ENCODE data around the gene KRTAP2-1. TPM values are rescaled to one million over a fixed set of nuclear protein-coding genes. Genes with fewer than 3 reads are reported as not detected.
"Not testable (repeated sequence)": the region's sequence is repeated elsewhere in the genome, so short reads cannot be mapped to it uniquely, and the experiment has no call there.

Gene KRTAP2-1
- total RNA-seq, 1 experiment from 2014 or later, result not detected

- not testable (repeated sequence) for DNase-seq (ENCODE audit: extremely low read depth, low read depth)
Measured at GRCh38 chr17:41059276-41060051, 12.3 kb upstream of the KRTAP2-1 start.

- no peak for DNase-seq (ENCODE audit: extremely low read depth, low read depth)
Measured at GRCh38 chr17:41058741-41059140, 11.6 kb upstream of the KRTAP2-1 start.

GRCh38 chr17:41057547-41057946 lies 10.4 kb upstream of the KRTAP2-1 start:
- DNase-seq (ENCODE audit: extremely low read depth, low read depth), result no peak

- DNase-seq (ENCODE audit: extremely low read depth, low read depth), result not testable (repeated sequence)
Measured at GRCh38 chr17:41055130-41055529, 8.0 kb upstream of the KRTAP2-1 start, which contains the start of gene KRTAP2-2. KRTAP2-2 (minus strand) TSS chr17:41055230; CDS start chr17:41055211, 19 bp downstream.

GRCh38 chr17:41054556-41054955 lies 7.4 kb upstream of the KRTAP2-1 start:
- not testable (repeated sequence) for DNase-seq (ENCODE audit: extremely low read depth, low read depth)

- DNase-seq (ENCODE audit: extremely low read depth, low read depth), result no peak
Measured at GRCh38 chr17:41054025-41054424, 6.9 kb upstream of the KRTAP2-1 start.

- DNase-seq (ENCODE audit: extremely low read depth, low read depth), result no peak
Measured at GRCh38 chr17:41052566-41052965, 5.5 kb upstream of the KRTAP2-1 start.

GRCh38 chr17:41049110-41049509 lies 2.0 kb upstream of the KRTAP2-1 start:
- no peak for DNase-seq (ENCODE audit: extremely low read depth, low read depth)

- DNase-seq (ENCODE audit: extremely low read depth, low read depth), result no peak
Measured at GRCh38 chr17:41048441-41048840, 1.3 kb upstream of the KRTAP2-1 start.

GRCh38 chr17:41042953-41043352 lies 4.2 kb downstream of the KRTAP2-1 start:
- no peak for DNase-seq (ENCODE audit: extremely low read depth, low read depth)

- DNase-seq (ENCODE audit: extremely low read depth, low read depth), result not testable (repeated sequence)
Measured at GRCh38 chr17:41040783-41041571, 6.1 kb downstream of the KRTAP2-1 start, which contains the start of gene KRTAP1-1. KRTAP1-1 (minus strand) TSS chr17:41041450; CDS start chr17:41041397, 53 bp downstream.

- no peak for DNase-seq (ENCODE audit: extremely low read depth, low read depth)
Measured at GRCh38 chr17:41037853-41038350, 9.2 kb downstream of the KRTAP2-1 start.

GRCh38 chr17:41034346-41034935 lies 12.7 kb downstream of the KRTAP2-1 start, which contains the start of gene KRTAP1-3:
KRTAP1-3 (minus strand) TSS chr17:41034874; CDS start chr17:41034821, 53 bp downstream.
- not testable (repeated sequence) for DNase-seq (ENCODE audit: extremely low read depth, low read depth)

- DNase-seq (ENCODE audit: extremely low read depth, low read depth), result no peak
Measured at GRCh38 chr17:41029633-41030245, 17.4 kb downstream of the KRTAP2-1 start, which contains the start of gene KRTAP1-4. KRTAP1-4 (minus strand) TSS chr17:41030195; CDS start chr17:41030078, 117 bp downstream.

- DNase-seq (ENCODE audit: extremely low read depth, low read depth), result no peak
Measured at GRCh38 chr17:41026715-41027471, 20.2 kb downstream of the KRTAP2-1 start, which contains the start of gene KRTAP1-5. KRTAP1-5 (minus strand) TSS chr17:41027208; CDS start chr17:41027155, 53 bp downstream.

- no peak for DNase-seq (ENCODE audit: extremely low read depth, low read depth)
Measured at GRCh38 chr17:41024697-41025096, 22.4 kb downstream of the KRTAP2-1 start.

GRCh38 chr17:41020336-41020735 lies 26.8 kb downstream of the KRTAP2-1 start:
- no peak for DNase-seq (ENCODE audit: extremely low read depth, low read depth)

GRCh38 chr17:41019415-41019814 lies 27.7 kb downstream of the KRTAP2-1 start:
- no peak for DNase-seq (ENCODE audit: extremely low read depth, low read depth)

- no peak for DNase-seq (ENCODE audit: extremely low read depth, low read depth)
Measured at GRCh38 chr17:41018541-41018940, 28.6 kb downstream of the KRTAP2-1 start.

All from NCI-H460 (cell line).